ENCODE data around the gene ZNF286A.

- TF ChIP-seq MTA3 (IDR thresholded peaks at IDR 0.05; ENCODE audit: borderline replicate concordance, low read length) = no peak
- TF ChIP-seq MEF2B (IDR thresholded peaks at IDR 0.05; ENCODE audit: partially characterized antibody, poor library complexity, severe bottlenecking) = no peak
- no peak for TF ChIP-seq TAF1 (IDR thresholded peaks at IDR 0.05; ENCODE audit: borderline replicate concordance, low read depth, low read length)
- no peak for TF ChIP-seq BHLHE40 (IDR thresholded peaks at IDR 0.05; ENCODE audit: borderline replicate concordance in 1 of 2, low read depth in 2 of 2, low read length in 1 of 2)
- TF ChIP-seq CTCF (IDR thresholded peaks at IDR 0.05 in 2 of 3, conservative IDR thresholded peaks at IDR 0.05 in 1 of 3; ENCODE audit: control insufficient read depth in 2 of 3, extremely low read depth in 1 of 3, insufficient read depth in 1 of 3, low read depth in 3 of 3, low read length in 3 of 3) = no peak
- TF ChIP-seq HCFC1 (IDR thresholded peaks at IDR 0.05; ENCODE audit: low read length) = no peak
- TF ChIP-seq YY1 (IDR thresholded peaks at IDR 0.05; ENCODE audit: low read depth, low read length) = no peak
- TF ChIP-seq POLR2A (IDR thresholded peaks at IDR 0.05; ENCODE audit: low read depth, low read length) = no peak
- no peak for TF ChIP-seq CBFB (IDR thresholded peaks at IDR 0.05; ENCODE audit: low read depth)
- TF ChIP-seq CHD4 (IDR thresholded peaks at IDR 0.05) = no peak
- TF ChIP-seq, protein P1, sequence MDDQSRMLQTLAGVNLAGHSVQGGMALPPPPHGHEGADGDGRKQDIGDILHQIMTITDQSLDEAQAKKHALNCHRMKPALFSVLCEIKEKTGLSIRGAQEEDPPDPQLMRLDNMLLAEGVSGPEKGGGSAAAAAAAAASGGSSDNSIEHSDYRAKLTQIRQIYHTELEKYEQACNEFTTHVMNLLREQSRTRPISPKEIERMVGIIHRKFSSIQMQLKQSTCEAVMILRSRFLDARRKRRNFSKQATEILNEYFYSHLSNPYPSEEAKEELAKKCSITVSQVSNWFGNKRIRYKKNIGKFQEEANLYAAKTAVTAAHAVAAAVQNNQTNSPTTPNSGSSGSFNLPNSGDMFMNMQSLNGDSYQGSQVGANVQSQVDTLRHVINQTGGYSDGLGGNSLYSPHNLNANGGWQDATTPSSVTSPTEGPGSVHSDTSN (IDR thresholded peaks at IDR 0.05; ENCODE audit: insufficient replicate concordance, low read depth, low read length) = no peak
- TF ChIP-seq GABPA (IDR thresholded peaks at IDR 0.05; ENCODE audit: low read depth) = no peak
- TF ChIP-seq CREM (IDR thresholded peaks at IDR 0.05; ENCODE audit: low read depth) = no peak
Observed at GRCh38 chr17:15654886-15655561, 44.5 kb upstream of the ZNF286A start.

All from GM12878 (cell line).